Activated T-helper 17 cell treated with anti-CD3 and anti-CD28 coated beads, Interleukin-2, amount 50 U/mL, for 72 hours (primary cell): Measurements from ENCODE around the gene TPSG1. TPM values are rescaled to one million over a fixed set of nuclear protein-coding genes. Genes with fewer than 3 reads are reported as not detected.
"Not testable (repeated sequence)": the region's sequence is repeated elsewhere in the genome, so short reads cannot be mapped to it uniquely, and the experiment has no call there.

Source experiments
- ATAC-seq: fragments of 150-1000 bp; cut with Tn5 transposase; replicated peaks from 2 replicates; pipeline ENCODE4 v1.10.0; 2021; ENCODE audit warnings: mild to moderate bottlenecking, moderate library complexity
- H3K27ac Mint-ChIP-seq: one replicate; pipeline ENCODE4 v1.8.0; 2022; ENCODE audit warnings: mixed read lengths
- H3K27me3 Mint-ChIP-seq: one replicate; pipeline ENCODE4 v1.8.0; 2022; ENCODE audit warnings: mixed read lengths
- H3K36me3 Mint-ChIP-seq: one replicate; pipeline ENCODE4 v1.8.0; 2022; ENCODE audit warnings: low read depth, mild to moderate bottlenecking, mixed read lengths
- H3K4me1 Mint-ChIP-seq: one replicate; pipeline ENCODE4 v1.8.0; 2022; ENCODE audit warnings: mixed read lengths
- H3K4me3 Mint-ChIP-seq: one replicate; pipeline ENCODE4 v1.8.0; 2022; ENCODE audit warnings: mild to moderate bottlenecking, mixed read lengths
- H3K9me3 Mint-ChIP-seq: one replicate; pipeline ENCODE4 v1.8.0; 2022; ENCODE audit warnings: mixed read lengths
- total RNA-seq, 2 donors: library from RNA; stranded (reverse); gene quantifications; one replicate each; pipeline ENCODE4 v1.2.3, GENCODE V29; 2022

The TPSG1 gene
- total RNA-seq, 2 donors from 2014 or later, result not detected

DNA sequence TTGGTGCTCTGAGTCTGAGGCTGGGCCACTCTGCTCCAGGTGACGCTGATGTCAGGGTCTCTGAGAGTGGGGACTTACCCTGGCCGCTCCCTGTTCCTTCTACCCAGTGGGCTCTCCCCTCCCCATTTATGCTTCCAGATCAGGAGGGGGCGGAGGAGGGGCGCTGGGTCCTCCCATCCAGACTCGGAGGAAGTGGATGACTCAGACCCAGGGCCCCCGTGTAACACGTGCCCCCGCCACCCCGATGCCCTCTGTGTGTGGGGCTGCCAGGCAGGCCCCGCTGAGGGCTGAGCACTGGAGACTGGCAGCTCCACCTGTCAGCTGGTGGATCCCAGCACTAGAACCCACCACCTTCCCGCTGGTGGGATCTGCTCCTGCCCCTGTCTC is 5.0 kb upstream of the TPSG1 start, which contains the start of gene TPSB2:
TSS of gene TPSB2 (minus strand) at position 101 of the 387 bp plus-strand sequence. CDS start 233 bp downstream, outside the sequence.
- not testable (repeated sequence) for ATAC-seq, H3K4me1 Mint-ChIP-seq, H3K27me3 Mint-ChIP-seq, H3K4me3 Mint-ChIP-seq, H3K9me3 Mint-ChIP-seq, H3K27ac Mint-ChIP-seq, H3K36me3 Mint-ChIP-seq

DNA sequence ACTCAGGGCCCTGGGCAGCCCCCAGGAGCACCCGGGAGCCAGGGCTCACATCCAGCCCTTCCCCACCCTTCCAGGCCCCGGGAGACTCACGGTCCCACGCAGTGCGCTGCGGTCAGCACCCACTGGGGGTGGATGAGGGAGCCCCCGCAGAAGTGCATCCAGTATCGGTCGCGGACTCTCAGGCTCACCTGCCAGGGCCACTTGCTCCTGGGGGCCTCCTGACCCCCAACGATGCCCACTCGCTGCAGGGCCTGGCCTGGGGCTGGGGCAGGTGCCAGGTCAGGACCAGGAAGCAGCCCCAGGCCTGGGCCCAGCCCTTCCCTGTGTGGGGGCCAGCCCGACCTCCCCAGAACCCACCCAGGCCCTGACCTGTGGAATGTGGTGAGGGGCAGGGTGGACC is 4.4 kb upstream of the TPSG1 start:
- not testable (repeated sequence) for H3K27me3 Mint-ChIP-seq, ATAC-seq, H3K36me3 Mint-ChIP-seq, H3K4me1 Mint-ChIP-seq, H3K27ac Mint-ChIP-seq, H3K4me3 Mint-ChIP-seq, H3K9me3 Mint-ChIP-seq

DNA sequence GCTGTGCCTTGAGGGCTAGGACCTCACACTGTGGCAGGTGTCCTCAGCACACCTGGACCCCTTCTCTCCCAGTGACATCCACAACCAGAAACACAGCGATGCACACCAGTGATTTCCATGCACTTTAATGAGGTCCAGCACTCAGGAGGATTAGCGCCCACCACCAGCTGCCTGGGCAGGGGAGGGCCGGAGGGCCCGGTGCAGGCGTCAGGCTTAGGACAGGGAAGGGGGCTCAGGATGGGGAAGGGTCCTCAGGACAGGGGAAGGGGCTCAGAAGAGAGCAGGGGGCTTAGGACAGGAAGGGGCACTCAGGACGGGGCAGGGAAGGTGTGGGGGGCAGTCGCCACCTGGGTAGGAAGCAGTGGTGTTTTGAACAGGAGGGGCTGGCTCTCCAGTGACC is 3.2 kb upstream of the TPSG1 start:
- ATAC-seq, H3K9me3 Mint-ChIP-seq, H3K4me1 Mint-ChIP-seq, H3K27ac Mint-ChIP-seq, H3K36me3 Mint-ChIP-seq, H3K27me3 Mint-ChIP-seq, H3K4me3 Mint-ChIP-seq: not testable (repeated sequence)

DNA sequence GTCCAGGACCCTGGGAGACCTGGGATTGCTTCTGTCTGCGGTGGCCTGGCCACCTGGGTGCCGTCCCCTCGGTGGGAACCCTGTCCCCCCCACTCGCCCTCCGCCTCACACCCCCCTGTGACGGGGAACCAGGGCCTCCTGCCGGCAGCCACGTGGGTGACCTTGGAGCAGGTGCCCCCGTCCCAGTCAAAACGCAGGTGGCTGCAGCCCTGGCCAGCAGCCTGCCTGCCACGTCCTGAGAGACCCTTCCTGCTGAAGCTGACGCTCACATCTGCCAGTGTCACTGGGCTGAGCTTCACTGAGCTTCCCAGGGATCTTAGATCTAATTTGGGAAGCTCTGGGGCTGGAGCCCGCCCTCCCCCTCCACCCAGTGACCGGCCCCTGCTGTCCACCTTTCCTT is 1.6 kb upstream of the TPSG1 start:
- H3K36me3 Mint-ChIP-seq, H3K27me3 Mint-ChIP-seq, H3K9me3 Mint-ChIP-seq, ATAC-seq, H3K27ac Mint-ChIP-seq, H3K4me3 Mint-ChIP-seq, H3K4me1 Mint-ChIP-seq: not testable (repeated sequence)

DNA sequence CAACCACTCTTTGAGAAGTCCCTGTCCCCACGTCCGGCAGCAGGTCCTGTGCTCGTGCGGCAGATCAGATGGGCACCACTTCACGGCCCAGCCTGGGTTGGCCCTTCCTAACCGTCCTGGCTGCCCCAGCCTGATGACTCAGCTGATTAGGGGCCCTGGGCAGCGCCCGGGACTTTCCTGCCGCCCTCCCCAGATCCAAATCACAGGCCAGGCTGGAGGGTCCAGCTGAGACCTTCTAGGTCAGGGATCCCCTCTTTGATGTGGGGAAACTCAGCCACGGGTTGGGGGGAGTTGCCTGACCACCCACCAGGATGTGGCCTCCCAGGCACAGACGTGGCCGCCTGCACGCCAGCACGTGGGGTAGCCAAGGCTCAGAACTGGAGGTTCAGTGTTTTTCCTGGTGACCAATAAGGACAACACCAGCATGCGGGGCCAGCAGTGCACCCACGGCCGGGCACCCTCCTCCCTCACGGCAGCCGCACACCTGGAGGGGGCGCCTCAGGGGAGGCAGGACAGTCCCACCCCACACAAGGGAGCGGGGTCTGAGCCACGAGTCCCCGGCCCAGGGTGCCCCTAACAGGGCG is 752 bp upstream of the TPSG1 start:
- H3K4me1 Mint-ChIP-seq, H3K27me3 Mint-ChIP-seq, H3K27ac Mint-ChIP-seq, H3K4me3 Mint-ChIP-seq, H3K36me3 Mint-ChIP-seq, H3K9me3 Mint-ChIP-seq, ATAC-seq: not testable (repeated sequence)

DNA sequence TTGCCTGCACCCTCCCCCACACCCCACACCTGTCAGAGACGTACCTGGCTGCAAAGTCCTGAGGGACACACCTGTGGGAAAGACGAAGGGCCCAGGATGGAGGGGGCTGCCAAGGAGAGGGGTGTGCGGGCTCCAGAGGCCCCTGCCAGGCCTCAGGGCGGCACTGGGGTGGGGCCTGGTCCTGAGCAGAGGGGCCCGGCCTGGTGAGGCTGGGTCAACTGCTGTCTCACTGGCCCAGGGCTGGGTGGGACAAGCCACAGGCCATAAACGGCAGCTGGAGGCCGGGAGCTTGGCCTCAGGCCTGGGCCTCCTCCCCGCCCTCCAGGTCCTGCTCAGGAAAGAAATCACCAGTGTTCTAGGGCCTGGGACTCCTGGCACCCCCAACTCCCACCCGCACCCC is 510 bp downstream of the TPSG1 start:
- no peaks in the 10 kb centered on the region for H3K9me3 Mint-ChIP-seq
- no peak for ATAC-seq
- H3K27me3 Mint-ChIP-seq, result no peaks in the 10 kb centered on the region
- no peak overlapping the region for H3K4me3 Mint-ChIP-seq
- H3K36me3 Mint-ChIP-seq, result no peaks in the 10 kb centered on the region
- peaks cover 5% of the 10 kb centered on the region for H3K4me1 Mint-ChIP-seq
- H3K27ac Mint-ChIP-seq, result no peak overlapping the region

DNA sequence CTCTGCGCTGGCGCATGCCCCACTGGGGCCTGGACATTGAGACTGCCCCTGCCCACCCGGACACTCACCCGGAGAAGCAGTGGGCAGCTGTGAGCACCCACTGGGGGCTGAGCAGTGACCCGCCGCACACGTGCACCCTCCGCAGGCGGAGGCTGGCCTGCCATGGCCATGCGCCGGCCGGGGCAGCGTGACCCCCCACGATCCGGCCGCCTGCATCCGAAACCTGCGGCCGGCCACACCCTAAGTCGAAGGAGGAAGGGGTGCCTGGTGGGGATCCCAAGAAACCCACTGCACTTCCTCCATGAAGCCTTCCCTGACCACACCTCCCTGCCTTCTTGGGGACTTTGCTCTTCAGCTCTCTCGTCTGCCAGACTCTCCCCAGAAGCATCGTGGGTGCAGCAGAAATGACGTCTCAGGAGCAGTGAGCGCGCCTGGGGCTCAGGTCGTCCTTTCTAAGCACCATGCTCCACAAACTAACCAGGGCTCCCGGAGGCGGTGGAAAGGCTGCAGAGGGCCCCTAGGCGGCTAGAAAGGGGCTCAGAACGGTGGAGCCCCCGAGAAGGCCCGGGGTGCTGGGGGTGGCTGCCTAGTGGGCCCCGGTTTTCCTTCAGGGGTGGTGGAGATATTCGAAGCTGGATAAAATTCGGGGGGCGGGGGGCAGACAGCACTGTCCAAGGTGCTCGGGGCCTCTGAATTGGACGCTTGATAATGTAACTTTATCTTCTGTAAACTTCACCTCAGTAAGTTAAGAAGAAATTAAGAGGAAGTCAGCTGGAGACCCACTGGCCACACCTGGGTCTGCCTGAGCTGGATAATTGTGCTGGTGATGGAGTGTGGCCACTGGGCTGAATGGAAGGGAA is 1.5 kb downstream of the TPSG1 start:
- H3K9me3 Mint-ChIP-seq, result no peaks in the 10 kb centered on the region
- no peak for ATAC-seq
- no peak overlapping the region for H3K27ac Mint-ChIP-seq
- no peak overlapping the region for H3K4me3 Mint-ChIP-seq
- no peaks in the 10 kb centered on the region for H3K36me3 Mint-ChIP-seq
- peaks cover 5% of the 10 kb centered on the region for H3K4me1 Mint-ChIP-seq
- no peaks in the 10 kb centered on the region for H3K27me3 Mint-ChIP-seq

DNA sequence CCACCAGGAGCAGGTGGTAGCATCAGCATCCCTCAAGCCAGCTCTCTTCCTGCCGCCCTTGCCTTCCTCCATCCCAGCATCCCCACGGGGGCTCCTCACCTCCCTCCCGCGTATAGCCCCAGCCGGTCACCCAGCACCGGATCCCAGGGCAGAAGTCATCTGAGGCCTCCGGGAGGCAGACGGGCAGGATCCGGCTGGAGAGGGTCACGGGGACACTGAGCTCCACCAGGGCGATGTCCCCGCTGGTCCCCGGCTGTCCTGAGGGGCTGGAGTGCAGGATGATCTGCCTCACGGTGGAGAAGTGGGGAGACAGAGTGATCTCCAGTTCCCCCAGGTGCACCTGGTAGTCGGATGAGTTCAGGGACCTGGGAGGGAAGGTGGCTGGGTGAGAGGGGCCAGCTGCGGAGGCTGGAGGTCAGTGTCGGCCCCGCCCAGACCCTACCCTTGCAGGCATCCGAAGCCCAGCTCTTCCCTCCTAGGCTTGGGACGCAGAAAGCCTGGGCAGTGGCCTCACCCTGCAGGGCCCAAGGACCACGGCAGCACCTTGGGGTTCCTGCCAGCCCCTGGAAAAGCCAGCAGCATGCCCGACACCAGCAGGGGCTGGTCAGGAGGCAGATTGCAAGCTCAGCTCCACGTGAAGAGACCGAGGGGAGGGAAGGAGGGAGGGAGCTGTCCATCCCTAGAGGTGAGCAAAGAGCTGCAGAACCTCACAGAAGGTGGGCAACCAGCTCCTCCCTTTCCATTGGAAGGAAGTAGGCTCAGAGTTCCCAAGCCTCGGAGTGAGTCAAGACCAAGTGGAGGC is 2.3 kb downstream of the TPSG1 start:
- no peaks in the 10 kb centered on the region for H3K36me3 Mint-ChIP-seq

DNA sequence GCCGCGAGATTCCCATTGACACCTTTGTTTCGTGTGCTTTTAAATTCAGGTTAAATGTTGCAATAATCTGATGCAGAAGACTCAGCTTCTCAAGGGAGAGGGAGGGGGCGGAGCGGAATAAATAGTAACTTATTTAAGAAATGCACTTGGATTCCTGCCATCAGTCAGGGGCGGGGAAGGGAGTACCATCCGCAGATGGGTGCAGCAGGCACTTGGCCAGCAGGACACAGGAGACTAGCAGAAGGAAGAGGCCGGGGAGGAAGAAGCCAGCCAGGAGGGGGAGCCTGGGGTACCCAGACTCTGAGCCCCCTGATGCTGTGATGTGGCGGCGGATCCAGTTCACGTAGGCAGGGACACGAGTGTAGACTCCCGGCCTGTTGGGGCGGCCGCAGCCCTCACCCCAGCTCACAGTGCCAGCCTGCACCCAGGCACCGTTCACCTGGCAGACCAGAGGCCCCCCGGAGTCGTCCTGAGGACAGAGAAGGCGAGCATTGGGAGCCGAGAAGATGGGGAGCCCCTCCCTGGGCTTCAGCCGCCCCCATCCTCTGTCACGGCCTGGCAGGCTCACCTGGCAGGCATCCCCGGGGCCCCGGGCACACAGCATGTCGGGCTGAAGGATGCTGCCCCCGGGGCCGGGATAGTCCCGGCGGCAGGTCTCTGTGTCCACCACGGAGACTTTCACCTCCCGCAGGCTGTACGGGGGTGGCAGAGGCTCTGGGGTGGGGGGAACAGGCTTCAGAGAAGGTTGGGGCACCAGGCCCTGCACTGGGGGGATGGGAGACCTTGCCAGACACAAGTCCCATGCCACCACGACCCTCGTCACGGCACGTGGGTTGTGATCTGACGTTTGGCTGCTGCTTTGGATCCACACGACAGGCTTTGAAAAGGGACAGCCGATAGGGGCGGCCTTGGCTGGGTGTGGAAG is 3.2 kb downstream of the TPSG1 start:
- no peak for ATAC-seq
- Mint-ChIP-seq H3K4me3 (no peak overlapping the region), H3K27me3 (no peaks in the 10 kb centered on the region), H3K27ac (no peak overlapping the region), H3K9me3 (no peaks in the 10 kb centered on the region), H3K36me3 (no peaks in the 10 kb centered on the region), H3K4me1 (peaks cover 5% of the 10 kb centered on the region)

More for the DNA sequence above, 2.3 kb downstream of the TPSG1 start:
- Mint-ChIP-seq H3K4me1 (peaks cover 5% of the 10 kb centered on the region), H3K4me3 (no peak overlapping the region), H3K9me3 (no peaks in the 10 kb centered on the region), H3K27ac (no peak overlapping the region), H3K27me3 (no peaks in the 10 kb centered on the region)
- ATAC-seq, result no peak

DNA sequence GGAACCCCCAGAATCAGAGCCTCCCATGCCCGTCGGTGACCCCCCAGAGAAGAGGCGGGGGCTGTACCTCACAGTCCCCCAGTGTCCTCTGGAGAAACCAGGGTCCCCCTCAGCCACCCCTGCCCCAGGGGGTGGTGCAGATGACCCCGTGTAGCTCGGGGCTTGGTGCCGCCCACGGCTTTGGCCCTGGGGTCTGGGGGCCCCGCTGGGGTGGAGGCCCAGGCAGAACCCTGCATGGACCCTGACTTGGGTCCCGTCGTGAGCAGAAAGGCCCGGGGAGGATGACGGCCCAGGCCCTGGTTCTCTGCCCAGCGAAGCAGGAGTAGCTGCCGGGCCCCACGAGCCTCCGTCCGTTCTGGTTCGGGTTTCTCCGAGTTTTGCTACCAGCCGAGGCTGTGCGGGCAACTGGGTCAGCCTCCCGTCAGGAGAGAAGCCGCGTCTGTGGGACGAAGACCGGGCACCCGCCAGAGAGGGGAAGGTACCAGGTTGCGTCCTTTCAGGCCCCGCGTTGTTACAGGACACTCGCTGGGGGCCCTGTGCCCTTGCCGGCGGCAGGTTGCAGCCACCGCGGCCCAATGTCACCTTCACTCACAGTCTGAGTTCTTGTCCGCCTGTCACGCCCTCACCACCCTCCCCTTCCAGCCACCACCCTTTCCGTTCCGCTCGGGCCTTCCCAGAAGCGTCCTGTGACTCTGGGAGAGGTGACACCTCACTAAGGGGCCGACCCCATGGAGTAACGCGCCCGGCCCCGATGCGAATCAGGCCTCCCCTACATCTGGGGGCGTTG is 4.0 kb downstream of the TPSG1 start:
- Mint-ChIP-seq H3K27ac (no peak overlapping the region), H3K4me3 (no peak overlapping the region), H3K36me3 (no peaks in the 10 kb centered on the region), H3K9me3 (no peaks in the 10 kb centered on the region), H3K27me3 (no peaks in the 10 kb centered on the region), H3K4me1 (peaks cover 5% of the 10 kb centered on the region)
- no peak for ATAC-seq

DNA sequence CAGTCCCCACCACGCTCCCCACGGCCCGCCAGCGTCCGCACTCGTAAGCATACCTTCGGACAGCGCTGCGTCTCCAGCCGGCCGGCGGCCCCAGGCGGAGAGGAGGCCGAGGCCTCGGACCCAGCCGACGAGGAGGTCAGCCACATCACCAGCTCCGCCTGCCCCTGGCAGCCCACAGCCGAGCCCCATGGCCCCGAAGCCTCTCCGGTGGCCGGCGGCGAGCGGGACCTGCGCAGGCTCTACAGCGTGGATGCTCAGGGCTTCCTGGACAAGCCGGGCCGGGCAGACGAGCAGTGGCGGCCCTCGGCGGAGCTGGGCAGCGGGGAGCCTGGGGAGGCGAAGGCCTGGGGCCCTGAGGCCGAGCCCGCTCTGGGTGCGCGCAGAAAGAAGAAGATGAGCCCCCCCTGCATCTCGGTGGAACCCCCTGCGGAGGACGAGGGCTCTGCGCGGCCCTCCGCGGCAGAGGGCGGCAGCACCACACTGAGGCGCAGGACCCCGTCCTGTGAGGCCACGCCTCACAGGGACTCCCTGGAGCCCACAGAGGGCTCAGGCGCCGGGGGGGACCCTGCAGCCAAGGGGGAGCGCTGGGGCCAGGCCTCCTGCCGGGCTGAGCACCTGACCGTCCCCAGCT is 4.9 kb downstream of the TPSG1 start:
- H3K4me3 Mint-ChIP-seq, result no peak overlapping the region
- peaks cover 5% of the 10 kb centered on the region for H3K4me1 Mint-ChIP-seq
- no peaks in the 10 kb centered on the region for H3K36me3 Mint-ChIP-seq
- ATAC-seq, result no peak
- H3K9me3 Mint-ChIP-seq, result no peaks in the 10 kb centered on the region
- no peak overlapping the region for H3K27ac Mint-ChIP-seq
- no peaks in the 10 kb centered on the region for H3K27me3 Mint-ChIP-seq

DNA sequence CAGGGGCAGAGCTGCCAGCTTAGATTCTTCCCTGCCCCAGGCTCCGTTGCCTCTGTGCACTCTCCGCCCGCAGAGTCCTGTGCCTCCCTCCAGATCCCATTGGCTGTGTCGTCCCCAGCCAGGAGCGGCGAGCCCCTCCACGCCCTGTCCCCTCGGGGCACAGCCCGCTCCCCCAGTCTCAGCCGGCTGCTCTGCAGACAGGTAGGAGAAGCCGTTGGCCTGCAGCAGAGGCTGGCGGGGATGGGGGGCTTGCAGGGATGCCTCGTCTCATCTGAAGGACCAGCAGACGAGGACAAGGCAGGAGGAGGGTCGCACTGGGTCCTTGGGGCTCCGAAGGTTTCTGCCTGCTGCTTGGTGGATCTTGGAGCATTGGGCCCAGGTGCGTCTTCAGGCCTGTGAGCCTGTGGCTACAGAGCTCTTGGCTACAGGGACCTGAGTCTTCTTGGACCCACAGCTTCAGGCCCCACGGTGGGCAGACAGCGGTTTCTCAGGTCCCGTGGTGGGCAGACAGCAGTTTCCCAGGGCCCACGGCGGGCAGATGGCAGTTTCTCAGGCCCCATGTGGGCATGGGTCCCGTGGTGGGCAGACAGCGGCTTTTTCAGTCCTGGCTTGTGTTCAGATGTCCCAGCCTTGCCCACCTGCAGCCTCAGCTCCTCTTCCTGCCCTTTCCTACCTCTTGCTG is 6.0 kb downstream of the TPSG1 start:
- no peak overlapping the region for H3K27ac Mint-ChIP-seq
- peaks cover 4% of the 10 kb centered on the region for H3K4me1 Mint-ChIP-seq
- H3K9me3 Mint-ChIP-seq, result no peaks in the 10 kb centered on the region
- ATAC-seq, result no peak
- H3K36me3 Mint-ChIP-seq, result no peaks in the 10 kb centered on the region
- no peak overlapping the region for H3K4me3 Mint-ChIP-seq
- no peaks in the 10 kb centered on the region for H3K27me3 Mint-ChIP-seq
